ENCODE measurements around the gene PLEKHG2. TPM values are rescaled to one million over a fixed set of nuclear protein-coding genes. Genes with fewer than 3 reads are reported as not detected.

The PLEKHG2 gene
- total and polyA plus RNA-seq, 4 donors: 2.1 to 4.5 (median 3.0) TPM

DNA sequence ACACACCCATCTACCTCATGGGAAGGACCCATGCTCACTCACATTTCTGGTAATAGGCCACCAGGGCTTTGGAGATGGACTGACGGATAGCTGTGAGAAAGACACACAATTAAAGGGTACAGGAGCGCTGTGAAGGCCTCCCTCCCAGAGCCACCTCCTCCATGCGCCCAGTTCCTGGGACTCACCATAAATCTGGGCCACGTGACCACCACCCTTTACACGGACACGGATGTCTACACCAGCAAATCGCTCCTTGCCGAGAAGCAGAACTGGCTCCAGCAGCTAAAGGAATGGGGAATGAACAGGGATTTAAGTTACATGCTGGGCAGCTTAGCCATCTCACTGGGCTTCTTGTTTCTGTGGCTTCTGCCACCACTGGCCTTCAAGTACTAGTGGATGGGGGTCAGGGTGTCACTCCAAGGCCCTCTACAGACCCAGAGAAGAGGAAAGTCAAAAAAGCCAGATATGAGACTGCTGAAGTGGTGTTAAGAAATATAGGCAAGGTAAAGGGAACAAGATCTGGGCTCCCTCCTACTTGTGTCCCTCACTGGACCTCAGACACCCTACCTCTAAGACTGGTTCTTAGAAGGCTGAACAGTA is 21.1 kb downstream of the PLEKHG2 start:
- no peak overlapping the region for H3K27ac ChIP-seq (ENCODE audit: low read depth in 1 of 2, low read length in 2 of 2)
- 96% methylated on average over 8 of the region's 8 CpGs for WGBS
- no peak for DNase-seq (ENCODE audit: low spot score)

DNA sequence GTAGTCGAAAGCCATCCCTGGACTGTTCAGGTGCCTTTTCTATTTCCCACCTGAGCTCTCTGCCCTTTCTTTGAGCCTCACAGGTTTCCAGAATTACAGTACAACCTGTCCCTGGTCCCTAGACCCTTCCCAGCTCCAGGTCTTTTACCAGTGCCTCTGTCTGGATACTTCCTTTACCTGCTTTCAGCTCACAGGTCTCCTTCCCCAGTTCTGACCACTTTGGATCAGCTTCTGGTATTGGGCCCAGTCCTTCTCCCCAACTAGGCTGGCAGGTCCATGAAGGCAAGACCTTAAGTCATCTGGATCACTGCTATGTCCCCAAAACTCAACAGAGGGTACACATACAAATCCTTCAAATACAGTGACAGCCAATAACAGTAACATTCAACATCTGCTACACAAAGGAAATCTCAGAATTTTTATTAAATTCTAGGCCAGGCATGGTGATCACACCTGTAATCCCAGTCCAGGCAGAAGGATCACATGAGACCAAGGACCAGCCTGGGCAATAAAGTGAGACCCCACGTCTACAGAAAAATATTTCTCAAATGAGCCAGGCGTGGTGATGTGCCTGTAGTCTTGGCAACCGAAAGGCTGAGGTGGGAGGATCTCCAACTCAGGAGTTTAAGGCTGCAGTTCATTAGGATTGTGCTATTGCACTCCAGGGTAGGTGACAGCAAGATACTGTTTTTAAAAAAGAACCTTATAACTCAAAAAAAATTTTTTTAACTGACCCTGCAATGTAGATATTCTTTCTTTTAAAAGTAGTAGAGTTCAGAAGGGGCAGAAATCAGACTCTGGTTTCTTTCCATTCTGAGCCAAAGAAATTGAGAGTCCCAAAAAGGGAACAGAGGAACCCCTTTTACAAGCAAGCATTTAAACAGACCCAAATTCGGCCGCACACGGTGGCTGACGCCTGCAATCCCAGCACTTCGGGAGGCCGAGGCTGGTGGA is 21.9 kb downstream of the PLEKHG2 start:
- H3K4me3 ChIP-seq (ENCODE audit: low read depth in 1 of 3, low read length in 3 of 3): peak overlapping the region; percentile 77 to 90 (median 81)
- no peaks in the 10 kb centered on the region for H3K9me3 ChIP-seq (ENCODE audit: control insufficient read depth in 4 of 4, low read length in 3 of 4)
- WGBS: 60% methylated on average over 10 of the region's 10 CpGs
- H3K27me3 ChIP-seq (ENCODE audit: control insufficient read depth in 4 of 4, insufficient read depth in 4 of 4, low read length in 3 of 4): no peaks in the 10 kb centered on the region
- H3K36me3 ChIP-seq (ENCODE audit: control insufficient read depth in 4 of 4, insufficient read depth in 3 of 4, low read depth in 1 of 4, low read length in 3 of 4): peaks cover 15 to 24% (median 17%) of the 10 kb centered on the region in 4 donors
- DNase-seq (ENCODE audit: low spot score): no peak
- H3K9ac ChIP-seq (ENCODE audit: low read depth in 1 of 2, low read length in 2 of 2): peak overlapping the region; percentile 46 to 79
- peak overlapping the region in 1 of 2 donors; percentile 23 for H3K27ac ChIP-seq (ENCODE audit: low read depth in 1 of 2, low read length in 2 of 2)
- peaks cover 4 to 27% (median 17%) of the 10 kb centered on the region in 4 donors for H3K4me1 ChIP-seq (ENCODE audit: control insufficient read depth in 4 of 4, insufficient read depth in 4 of 4, low read length in 3 of 4)
- TF ChIP-seq YY1 (IDR thresholded peaks at IDR 0.05): no peak
- TF ChIP-seq TAF1 (conservative IDR thresholded peaks at IDR 0.05): no peak
- TF ChIP-seq, protein P1, sequence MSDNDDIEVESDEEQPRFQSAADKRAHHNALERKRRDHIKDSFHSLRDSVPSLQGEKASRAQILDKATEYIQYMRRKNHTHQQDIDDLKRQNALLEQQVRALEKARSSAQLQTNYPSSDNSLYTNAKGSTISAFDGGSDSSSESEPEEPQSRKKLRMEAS (IDR thresholded peaks at IDR 0.05): no peak
- no peak for TF ChIP-seq HNF4G (IDR thresholded peaks at IDR 0.05)
- TF ChIP-seq FOXA2 (IDR thresholded peaks at IDR 0.05): no peak
- TF ChIP-seq, protein P2, sequence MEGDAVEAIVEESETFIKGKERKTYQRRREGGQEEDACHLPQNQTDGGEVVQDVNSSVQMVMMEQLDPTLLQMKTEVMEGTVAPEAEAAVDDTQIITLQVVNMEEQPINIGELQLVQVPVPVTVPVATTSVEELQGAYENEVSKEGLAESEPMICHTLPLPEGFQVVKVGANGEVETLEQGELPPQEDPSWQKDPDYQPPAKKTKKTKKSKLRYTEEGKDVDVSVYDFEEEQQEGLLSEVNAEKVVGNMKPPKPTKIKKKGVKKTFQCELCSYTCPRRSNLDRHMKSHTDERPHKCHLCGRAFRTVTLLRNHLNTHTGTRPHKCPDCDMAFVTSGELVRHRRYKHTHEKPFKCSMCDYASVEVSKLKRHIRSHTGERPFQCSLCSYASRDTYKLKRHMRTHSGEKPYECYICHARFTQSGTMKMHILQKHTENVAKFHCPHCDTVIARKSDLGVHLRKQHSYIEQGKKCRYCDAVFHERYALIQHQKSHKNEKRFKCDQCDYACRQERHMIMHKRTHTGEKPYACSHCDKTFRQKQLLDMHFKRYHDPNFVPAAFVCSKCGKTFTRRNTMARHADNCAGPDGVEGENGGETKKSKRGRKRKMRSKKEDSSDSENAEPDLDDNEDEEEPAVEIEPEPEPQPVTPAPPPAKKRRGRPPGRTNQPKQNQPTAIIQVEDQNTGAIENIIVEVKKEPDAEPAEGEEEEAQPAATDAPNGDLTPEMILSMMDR (IDR thresholded peaks at IDR 0.05; ENCODE audit: low read depth, low read length, missing input control): no peak
- no peak for TF ChIP-seq GABPA (IDR thresholded peaks at IDR 0.05 in 1 of 2, conservative IDR thresholded peaks at IDR 0.05 in 1 of 2)
- TF ChIP-seq NR2F2 (IDR thresholded peaks at IDR 0.05): no peak
- TF ChIP-seq, protein P3, sequence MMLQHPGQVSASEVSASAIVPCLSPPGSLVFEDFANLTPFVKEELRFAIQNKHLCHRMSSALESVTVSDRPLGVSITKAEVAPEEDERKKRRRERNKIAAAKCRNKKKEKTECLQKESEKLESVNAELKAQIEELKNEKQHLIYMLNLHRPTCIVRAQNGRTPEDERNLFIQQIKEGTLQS (IDR thresholded peaks at IDR 0.05): no peak
- no peak for TF ChIP-seq RAD21 (IDR thresholded peaks at IDR 0.05)
- no peak for TF ChIP-seq FOXA1 (IDR thresholded peaks at IDR 0.05)
- no peak for TF ChIP-seq SP1 (IDR thresholded peaks at IDR 0.05)
- no peak for TF ChIP-seq HNF4A (conservative IDR thresholded peaks at IDR 0.05)
- TF ChIP-seq RXRA (IDR thresholded peaks at IDR 0.05): no peak

More for the DNA sequence above, 21.1 kb downstream of the PLEKHG2 start:
- no peak for TF ChIP-seq HNF4A (conservative IDR thresholded peaks at IDR 0.05)
- no peak for TF ChIP-seq HNF4G (IDR thresholded peaks at IDR 0.05)
- no peak for TF ChIP-seq EGR1 (IDR thresholded peaks at IDR 0.05; ENCODE audit: low read depth in 2 of 2)
- no peak for TF ChIP-seq FOXA1 (IDR thresholded peaks at IDR 0.05)
- no peak for TF ChIP-seq TAF1 (conservative IDR thresholded peaks at IDR 0.05)
- TF ChIP-seq NR2F2 (IDR thresholded peaks at IDR 0.05): no peak
- TF ChIP-seq, protein P2 (IDR thresholded peaks at IDR 0.05; ENCODE audit: low read depth, low read length, missing input control): no peak
- TF ChIP-seq, protein P1 (IDR thresholded peaks at IDR 0.05): no peak
- TF ChIP-seq, protein P3 (IDR thresholded peaks at IDR 0.05): no peak
- no peak for TF ChIP-seq YY1 (IDR thresholded peaks at IDR 0.05)
- TF ChIP-seq, protein P4, sequence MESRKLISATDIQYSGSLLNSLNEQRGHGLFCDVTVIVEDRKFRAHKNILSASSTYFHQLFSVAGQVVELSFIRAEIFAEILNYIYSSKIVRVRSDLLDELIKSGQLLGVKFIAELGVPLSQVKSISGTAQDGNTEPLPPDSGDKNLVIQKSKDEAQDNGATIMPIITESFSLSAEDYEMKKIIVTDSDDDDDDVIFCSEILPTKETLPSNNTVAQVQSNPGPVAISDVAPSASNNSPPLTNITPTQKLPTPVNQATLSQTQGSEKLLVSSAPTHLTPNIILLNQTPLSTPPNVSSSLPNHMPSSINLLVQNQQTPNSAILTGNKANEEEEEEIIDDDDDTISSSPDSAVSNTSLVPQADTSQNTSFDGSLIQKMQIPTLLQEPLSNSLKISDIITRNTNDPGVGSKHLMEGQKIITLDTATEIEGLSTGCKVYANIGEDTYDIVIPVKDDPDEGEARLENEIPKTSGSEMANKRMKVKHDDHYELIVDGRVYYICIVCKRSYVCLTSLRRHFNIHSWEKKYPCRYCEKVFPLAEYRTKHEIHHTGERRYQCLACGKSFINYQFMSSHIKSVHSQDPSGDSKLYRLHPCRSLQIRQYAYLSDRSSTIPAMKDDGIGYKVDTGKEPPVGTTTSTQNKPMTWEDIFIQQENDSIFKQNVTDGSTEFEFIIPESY (IDR thresholded peaks at IDR 0.05): no peak
- no peak for TF ChIP-seq SP1 (IDR thresholded peaks at IDR 0.05)
- TF ChIP-seq JUND (IDR thresholded peaks at IDR 0.05): no peak
- H3K9ac ChIP-seq (ENCODE audit: low read depth in 1 of 2, low read length in 2 of 2): no peak overlapping the region
- no peak overlapping the region for H3K4me3 ChIP-seq (ENCODE audit: low read depth in 1 of 3, low read length in 3 of 3)
- no peaks in the 10 kb centered on the region for H3K9me3 ChIP-seq (ENCODE audit: control insufficient read depth in 4 of 4, low read length in 3 of 4)
- H3K27me3 ChIP-seq (ENCODE audit: control insufficient read depth in 4 of 4, insufficient read depth in 4 of 4, low read length in 3 of 4): no peaks in the 10 kb centered on the region
- peaks cover 15 to 24% (median 17%) of the 10 kb centered on the region in 4 donors for H3K36me3 ChIP-seq (ENCODE audit: control insufficient read depth in 4 of 4, insufficient read depth in 3 of 4, low read depth in 1 of 4, low read length in 3 of 4)
- peaks cover 4 to 27% (median 17%) of the 10 kb centered on the region in 4 donors for H3K4me1 ChIP-seq (ENCODE audit: control insufficient read depth in 4 of 4, insufficient read depth in 4 of 4, low read length in 3 of 4)
